ENCODE results near the gene CHST2. TPM values are rescaled to one million over a fixed set of nuclear protein-coding genes. Genes with fewer than 3 reads are reported as not detected.

Gene CHST2
- total and polyA plus RNA-seq, 2 donors (not counting 3 experiments of a cell fraction or from before 2014, with no cell fraction given), result 4.3 to 6.5 TPM

DNA sequence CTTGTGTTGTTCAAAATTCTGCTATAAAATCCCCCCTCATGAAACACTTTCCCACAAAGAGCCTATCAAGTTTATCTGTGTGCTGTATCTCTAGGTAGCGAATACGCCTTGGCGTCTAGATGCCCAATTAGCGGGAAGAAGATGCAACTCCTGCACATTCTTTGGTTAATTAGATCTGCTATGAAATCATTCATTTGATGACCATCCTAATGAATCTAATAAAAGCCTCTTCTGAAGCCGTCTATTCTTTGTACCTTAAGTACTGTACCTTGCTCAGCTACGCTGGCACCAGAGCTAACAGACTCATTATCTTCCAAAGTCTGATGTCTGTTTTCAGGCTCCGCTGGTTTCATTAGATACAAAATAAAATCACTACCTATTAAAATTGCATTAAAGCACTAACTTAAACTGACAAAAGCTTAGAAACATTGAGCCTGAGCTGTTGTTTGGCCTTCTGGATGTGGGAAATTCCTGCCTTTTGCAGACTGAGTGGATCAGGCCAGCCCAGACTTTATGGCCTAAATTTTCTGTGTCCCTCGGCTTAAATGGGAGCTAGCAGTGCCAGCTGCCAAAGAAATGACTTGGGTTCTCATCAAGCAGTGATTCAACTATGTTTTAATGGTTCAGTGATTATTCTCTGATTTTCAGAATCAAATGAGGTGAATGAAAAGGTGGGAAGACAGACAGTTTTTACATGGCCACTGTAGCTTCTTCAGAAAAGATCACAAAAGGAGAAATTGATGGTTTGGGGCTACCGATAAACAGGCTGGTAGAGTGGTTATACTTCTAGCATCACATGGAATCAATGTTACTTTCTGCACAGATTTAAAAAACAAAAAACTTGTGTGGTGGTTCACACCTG lies 28.4 kb upstream of the CHST2 start:
- dilution Hi-C loops (cut with MboI; ENCODE audit: extremely low pct_ligation_motif_present, low sequenced_read_pairs) (no loop called here), intact Hi-C loops (cut with micrococcal nuclease) (no loop called here)
- Histone ChIP-seq H3K9me3 (replicated peaks; ENCODE audit: control insufficient read depth, insufficient read depth, low read length) (no peaks in the 10 kb centered on the region), H3K4me3 (replicated peaks in 1 of 3; ENCODE audit: insufficient read depth in 1 of 3, low read depth in 1 of 3, low read length in 3 of 3) (no peak overlapping the region), H2AFZ (ENCODE audit: low read depth, low read length) (no peak overlapping the region), H3K79me2 (ENCODE audit: control insufficient read depth, insufficient read depth, low read length) (no peaks in the 10 kb centered on the region), H3K4me1 (ENCODE audit: control insufficient read depth, extremely low read depth, insufficient read depth, low read length) (no peaks in the 10 kb centered on the region), H3K27me3 (ENCODE audit: control insufficient read depth in 2 of 2, insufficient read depth in 2 of 2, low read length in 2 of 2) (no peaks in the 10 kb centered on the region), H3K36me3 (ENCODE audit: control insufficient read depth in 2 of 2, extremely low read depth in 1 of 2, insufficient read depth in 2 of 2, low read length in 2 of 2) (no peaks in the 10 kb centered on the region), H3K4me2 (ENCODE audit: insufficient read depth, low read length) (no peak overlapping the region), H3K9ac (replicated peaks; ENCODE audit: extremely low read depth, insufficient read depth, low read length) (no peak overlapping the region), H3K9me1 (replicated peaks; ENCODE audit: control insufficient read depth, extremely low read depth, insufficient read depth, low read length) (no peaks in the 10 kb centered on the region), H3K27ac (ENCODE audit: insufficient read depth, low read depth, low read length) (no peak overlapping the region), H4K20me1 (replicated peaks; ENCODE audit: control insufficient read depth, extremely low read depth, insufficient read depth, low read length) (no peaks in the 10 kb centered on the region)
- ChIA-PET POLR2A (no interaction called here), CTCF (no interaction called here)
- no peak for FAIRE-seq
- TF ChIP-seq EZH2 (IDR thresholded peaks at IDR 0.05; ENCODE audit: borderline replicate concordance, low read depth, low read length, severe bottlenecking) (no peak), POLR2AphosphoS5 (IDR thresholded peaks at IDR 0.05; ENCODE audit: insufficient read depth, low read depth, low read length) (no peak), MYC (IDR thresholded peaks at IDR 0.05; ENCODE audit: low read depth, low read length) (no peak), POLR2A (IDR thresholded peaks at IDR 0.05; ENCODE audit: low read depth, low read length) (no peak), JUN (IDR thresholded peaks at IDR 0.05; ENCODE audit: borderline replicate concordance, insufficient read depth, insufficient read length, low read depth) (no peak)
- TF ChIP-seq, protein P1, sequence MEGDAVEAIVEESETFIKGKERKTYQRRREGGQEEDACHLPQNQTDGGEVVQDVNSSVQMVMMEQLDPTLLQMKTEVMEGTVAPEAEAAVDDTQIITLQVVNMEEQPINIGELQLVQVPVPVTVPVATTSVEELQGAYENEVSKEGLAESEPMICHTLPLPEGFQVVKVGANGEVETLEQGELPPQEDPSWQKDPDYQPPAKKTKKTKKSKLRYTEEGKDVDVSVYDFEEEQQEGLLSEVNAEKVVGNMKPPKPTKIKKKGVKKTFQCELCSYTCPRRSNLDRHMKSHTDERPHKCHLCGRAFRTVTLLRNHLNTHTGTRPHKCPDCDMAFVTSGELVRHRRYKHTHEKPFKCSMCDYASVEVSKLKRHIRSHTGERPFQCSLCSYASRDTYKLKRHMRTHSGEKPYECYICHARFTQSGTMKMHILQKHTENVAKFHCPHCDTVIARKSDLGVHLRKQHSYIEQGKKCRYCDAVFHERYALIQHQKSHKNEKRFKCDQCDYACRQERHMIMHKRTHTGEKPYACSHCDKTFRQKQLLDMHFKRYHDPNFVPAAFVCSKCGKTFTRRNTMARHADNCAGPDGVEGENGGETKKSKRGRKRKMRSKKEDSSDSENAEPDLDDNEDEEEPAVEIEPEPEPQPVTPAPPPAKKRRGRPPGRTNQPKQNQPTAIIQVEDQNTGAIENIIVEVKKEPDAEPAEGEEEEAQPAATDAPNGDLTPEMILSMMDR (IDR thresholded peaks at IDR 0.05; ENCODE audit: extremely low read depth in 1 of 2, insufficient read depth in 1 of 2, low read depth in 1 of 2, low read length in 2 of 2), result no peak
- TF ChIP-seq, protein P2, sequence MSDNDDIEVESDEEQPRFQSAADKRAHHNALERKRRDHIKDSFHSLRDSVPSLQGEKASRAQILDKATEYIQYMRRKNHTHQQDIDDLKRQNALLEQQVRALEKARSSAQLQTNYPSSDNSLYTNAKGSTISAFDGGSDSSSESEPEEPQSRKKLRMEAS (IDR thresholded peaks at IDR 0.05; ENCODE audit: insufficient read depth, insufficient read length), result no peak
- no TSS peak for BruUV-seq (replicated peaks)
- no peak for DNase-seq (ENCODE audit: low read depth, low spot score)

All from endothelial cell of umbilical vein (primary cell).